HS-27A (cell line): Measurements from ENCODE around the gene KMO.

ENCODE experiments used
- DNase-seq: peaks from one replicate; pipeline ENCODE4 v3.0.0-alpha.2; 2012; ENCODE audit warnings: low read depth, missing footprints

KMO gene

GRCh38 chr1:241532162-241532531, at the start of gene KMO:
Gene KMO (plus strand): TSS chr1:241532378. CDS start chr1:241532445, 67 bp downstream.
- no peak for DNase-seq

- peak; percentile 73 for DNase-seq
These were observed 49.4 kb upstream of the KMO start for GRCh38 chr1:241482761-241483250.

DNA sequence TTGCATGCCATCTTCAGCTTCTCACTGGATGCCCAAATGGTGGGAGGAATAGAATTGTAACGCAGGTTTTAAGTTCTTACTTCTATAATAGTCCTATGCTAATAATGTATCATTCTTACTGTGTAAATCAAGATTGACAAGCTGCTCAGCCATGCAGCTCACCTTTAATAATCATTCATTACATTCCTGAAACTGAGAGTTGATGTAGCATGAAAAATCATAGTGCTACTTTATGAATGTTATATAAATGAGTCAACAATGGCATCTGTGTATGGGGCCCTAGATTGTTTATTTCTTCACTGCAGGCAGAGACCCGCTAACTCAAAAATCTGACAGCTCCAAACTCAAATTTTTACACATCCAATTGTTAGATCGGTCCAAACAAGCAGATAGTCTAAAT, 47.0 kb upstream of the KMO start:
- no peak for DNase-seq

GRCh38 chr1:241485554-241485992, 46.6 kb upstream of the KMO start:
- DNase-seq = no peak

DNA sequence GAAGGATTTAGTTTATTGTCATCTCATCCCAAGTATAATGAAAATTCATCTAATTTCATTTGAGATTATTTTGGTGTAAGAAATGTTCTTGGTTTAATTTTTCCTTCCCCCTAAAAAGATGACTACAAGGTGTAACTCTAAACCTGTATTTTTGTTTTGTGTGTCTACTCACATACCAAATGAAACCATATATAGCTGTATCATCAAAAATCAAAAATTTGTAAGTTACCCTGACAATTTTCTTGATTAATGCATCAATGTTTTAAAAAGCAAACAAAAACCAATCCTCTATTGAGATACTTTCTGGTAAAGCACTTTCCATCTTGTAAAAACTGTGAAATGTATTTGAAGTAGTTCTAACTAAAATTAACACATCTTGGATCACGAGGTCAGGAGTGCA, 43.4 kb upstream of the KMO start:
- DNase-seq = no peak

- no peak for DNase-seq
These were observed 36.4 kb upstream of the KMO start for GRCh38 chr1:241495741-241496140.

DNA sequence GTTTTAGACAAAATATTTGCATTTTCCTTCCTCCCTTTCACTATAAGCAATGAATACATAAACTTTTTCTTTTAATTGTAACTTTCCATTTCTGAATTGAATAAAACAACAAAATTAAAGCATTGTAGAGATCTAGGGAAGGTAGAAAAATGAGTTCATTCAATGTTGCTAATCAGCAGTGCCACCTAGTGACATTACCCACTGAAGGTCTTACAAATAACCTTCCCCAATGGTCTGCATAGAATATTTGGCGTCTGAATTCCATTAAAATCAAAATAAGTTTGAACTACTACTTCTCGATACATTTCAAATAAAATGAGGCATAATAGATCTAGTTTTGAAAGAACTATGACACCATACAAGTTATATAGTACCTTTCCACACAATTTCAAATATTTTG, 32.3 kb upstream of the KMO start:
- DNase-seq = no peak

DNA sequence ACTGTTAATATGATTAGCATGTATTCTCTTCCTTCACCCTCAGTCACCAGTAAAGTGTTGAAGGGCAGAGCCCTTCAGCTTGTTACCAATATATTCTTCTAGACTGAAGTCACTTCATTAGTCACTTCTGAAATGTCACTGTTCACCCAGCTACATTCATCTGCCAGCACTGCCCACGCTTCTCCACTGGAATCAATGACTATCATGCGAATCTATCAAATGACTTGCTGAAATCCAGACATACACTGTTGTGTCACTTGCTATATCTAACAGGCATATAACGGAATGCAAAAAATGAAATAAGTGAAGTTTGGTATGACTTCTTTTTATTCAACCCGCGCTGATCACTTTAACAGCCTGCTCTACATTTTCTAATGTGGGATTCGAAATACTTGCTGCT, 28.7 kb upstream of the KMO start:
- DNase-seq = no peak

DNA sequence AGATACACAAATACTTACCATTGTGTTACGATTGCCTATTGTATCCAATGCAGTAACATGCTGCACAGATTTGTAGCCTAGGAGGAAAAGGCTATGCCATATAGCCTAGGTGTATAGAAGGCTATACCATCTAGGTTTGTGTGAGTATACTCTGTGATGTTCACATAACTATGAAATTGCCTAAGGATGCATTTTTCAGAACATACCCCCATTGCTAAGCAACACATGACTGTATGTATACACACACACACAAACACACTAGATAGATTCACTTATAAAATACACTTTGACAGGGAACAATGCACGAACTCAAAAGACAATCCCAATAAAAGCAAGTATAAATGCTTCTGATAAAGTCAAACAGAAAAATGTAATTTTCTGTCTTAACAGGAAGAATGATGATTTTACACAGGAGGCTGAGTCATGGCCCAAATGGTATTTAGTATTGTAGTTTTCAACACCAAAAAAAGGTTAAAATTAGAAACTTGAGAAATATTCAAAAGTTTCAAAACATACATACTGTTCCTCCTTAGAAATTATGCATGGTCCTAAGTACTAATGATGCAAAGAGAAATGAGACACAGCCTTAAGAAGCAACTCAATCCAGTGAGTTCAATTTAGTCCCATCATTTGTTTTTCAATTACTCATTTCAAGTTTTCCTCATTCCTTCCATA, 24.9 kb upstream of the KMO start:
- no peak for DNase-seq

DNA sequence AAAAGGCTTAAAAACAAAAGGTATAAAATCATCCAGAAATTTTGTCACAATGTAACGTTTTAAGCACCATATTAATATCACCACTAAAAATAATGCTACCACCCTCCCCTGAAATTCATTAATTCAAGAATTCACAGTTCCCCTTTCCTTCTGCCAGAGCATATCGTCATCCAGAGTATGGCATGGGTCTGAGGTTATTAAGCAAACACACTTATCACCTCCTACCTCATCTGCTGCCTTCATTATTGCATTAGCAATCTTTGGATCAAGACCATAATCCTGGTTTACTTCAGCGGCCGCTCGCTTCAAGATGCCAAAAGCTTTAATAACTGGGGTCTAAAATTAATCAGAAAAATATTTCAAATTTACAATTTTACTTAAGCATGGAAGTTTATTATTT, 18.8 kb upstream of the KMO start:
- no peak for DNase-seq

DNA sequence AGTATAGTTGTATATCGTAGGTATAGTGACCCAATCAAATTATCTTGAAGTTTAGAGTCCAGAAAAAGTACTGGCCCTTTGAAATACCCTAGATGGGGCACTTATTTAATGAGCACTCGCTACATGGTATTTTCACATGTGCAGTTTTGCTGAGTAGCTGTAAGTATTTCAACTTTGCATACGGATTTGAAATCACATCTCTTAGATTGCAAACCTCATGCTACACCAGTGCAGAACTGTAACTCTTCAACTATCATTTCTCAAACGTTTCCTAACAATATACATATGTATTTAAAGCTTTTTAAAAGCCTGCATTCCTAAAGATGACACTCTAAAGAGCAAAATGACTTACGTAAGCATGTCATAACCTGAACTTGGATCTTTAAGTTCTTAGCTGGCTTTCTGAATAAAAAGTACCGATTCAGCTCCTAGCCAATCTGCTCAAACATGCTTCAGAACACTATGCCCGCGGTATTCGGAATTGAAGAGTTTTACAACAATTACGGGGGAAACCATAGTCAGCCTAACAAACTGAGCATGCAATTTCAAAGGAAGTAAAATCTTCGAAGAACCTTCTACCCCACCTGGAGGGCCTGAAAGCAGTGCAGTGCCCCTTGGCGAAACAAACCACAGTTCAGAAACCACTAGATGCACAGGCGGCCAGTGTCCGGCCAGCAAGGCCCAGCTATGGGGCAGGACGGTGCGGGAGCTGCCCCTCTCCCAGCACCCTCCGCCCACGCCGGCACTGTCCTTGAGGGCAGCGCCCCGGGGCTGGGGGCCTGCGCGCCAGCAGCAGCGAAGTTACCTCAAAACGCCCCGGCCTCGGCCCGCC, 13.5 kb upstream of the KMO start:
- DNase-seq = no peak

DNA sequence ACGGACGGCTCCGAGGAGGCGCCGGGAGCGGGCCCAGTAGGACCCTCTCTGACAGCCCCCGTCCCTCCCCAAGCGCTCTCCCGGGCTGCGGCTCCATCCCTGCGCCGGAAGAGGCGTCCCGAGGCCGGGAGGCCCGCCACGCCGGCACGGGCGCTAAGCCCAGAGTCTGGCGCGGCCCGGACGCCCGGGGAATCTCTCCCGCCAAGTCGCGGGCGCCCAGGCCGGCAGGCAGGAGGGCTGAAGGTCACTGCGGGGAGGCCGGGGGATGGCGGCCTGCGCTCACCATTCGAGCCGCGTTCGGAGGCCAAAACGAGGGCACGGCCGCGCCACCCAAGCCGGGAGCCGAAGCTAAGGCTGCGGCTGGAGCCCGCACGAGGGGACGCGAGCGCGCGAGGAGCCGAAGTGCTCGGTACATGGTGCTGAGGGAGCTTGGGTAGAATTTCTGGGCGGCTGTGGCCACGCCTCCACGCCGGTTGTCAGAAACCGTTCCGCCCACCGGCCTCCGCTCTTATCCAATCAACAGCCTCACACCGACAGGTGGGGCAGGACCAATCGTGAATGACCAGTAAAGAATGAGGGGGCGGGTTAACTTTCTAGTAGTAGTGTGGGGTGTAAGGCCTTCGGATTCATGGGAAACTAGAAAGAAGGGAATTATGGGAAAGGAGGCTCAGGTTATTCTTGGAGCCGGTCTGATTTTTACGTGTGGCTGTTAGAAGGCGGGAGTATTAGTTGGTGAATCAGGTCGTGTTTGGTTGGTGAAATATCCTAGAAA, 12.7 kb upstream of the KMO start, which contains the start of gene FH:
Gene FH (minus strand): TSS at position 448 of the 772 bp plus-strand sequence. CDS start 33 bp downstream, at position 415.
- peak; percentile 87 for DNase-seq

DNA sequence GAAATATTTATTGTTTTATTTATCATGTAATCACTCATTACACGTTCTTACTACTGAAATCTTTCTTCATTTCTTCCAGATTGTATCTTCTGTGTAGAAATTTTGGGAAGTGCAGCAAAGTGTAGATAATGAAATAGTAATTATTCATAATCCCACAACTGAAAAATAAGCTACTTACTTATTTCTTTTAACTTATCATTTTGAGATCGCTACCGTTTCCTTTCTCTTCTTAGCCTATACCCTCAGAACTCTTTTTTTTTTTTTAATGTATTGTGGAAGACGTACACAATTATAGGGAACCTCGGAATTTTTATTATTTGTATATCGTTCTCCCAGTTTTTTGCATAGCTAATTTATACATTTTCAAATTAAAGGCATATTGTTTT, 12.1 kb upstream of the KMO start:
- no peak for DNase-seq

- no peak for DNase-seq
These were observed 10.5 kb upstream of the KMO start for GRCh38 chr1:241521718-241522117.

DNA sequence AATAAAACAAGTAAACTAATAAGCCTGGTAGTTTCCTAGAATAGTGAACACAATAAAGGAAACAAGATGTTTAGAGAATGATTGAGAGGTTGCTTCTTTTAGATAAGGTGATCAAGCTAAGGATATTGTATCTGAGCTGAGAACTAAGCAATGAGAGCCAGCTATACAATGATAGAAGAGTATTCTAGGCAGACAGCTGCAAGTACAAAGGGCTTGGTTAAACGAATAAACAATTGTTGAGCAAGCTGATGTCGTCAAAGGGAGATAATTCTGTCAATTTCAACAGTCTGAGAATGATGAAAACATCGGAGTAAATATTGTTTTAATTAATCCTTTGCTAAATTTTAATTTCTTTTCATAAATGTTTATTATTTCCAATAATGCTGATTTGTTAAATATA, 7.2 kb upstream of the KMO start:
- DNase-seq = no peak

- no peak for DNase-seq
These were observed 5.0 kb upstream of the KMO start for GRCh38 chr1:241527146-241527545.

GRCh38 chr1:241531195-241532161, 700 bp upstream of the KMO start:
- peak; percentile 47 for DNase-seq

- no peak for DNase-seq
These were observed 686 bp downstream of the KMO start for GRCh38 chr1:241532864-241533263.

- DNase-seq = no peak
These were observed 1.3 kb downstream of the KMO start for GRCh38 chr1:241533326-241534115.

DNA sequence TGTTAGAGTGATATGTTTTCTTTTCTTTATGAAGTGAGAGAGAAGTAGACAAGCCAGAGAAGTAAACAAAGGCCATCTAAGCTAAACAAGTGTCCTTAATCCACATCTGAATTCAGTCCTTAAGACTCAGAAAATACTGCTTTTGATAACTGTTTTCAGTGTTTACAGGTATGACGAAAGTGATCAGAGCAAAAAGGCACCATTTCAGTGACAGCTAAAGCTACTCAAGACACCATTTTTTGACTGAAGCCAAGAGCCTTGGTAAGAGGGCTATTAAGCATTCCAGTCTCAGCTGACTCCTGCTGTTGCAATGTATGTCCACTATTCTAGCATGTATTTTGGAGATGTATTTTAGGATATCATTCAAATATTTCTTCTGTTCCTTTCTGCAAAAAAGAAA, 4.1 kb downstream of the KMO start:
- no peak for DNase-seq

DNA sequence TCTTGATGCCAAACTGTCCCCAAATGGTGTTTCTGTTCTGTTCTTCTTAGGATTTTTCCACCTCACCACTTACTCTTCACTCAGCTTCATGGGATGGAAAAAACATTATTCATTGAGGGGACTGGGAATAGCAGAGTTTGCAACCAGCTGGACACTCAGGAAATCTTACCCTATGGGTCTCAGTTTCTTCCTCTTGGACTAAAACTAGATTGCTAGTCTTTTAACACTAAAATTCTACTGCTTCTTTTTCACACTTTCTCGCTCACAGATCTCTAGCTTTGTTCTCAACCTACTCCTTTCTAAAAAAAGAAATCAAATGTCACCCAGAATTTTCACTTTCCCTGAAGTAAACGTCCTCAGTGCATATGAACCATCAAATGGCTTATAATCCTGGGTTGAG, 4.8 kb downstream of the KMO start:
- no peak for DNase-seq
